Measurements from ENCODE around the gene CARMIL3.
"Not testable (repeated sequence)": the region's sequence is repeated elsewhere in the genome, so short reads cannot be mapped to it uniquely, and the experiment has no call there.

GRCh38 chr14:24029687-24030086 lies 22.1 kb upstream of the CARMIL3 start:
- TF ChIP-seq POLR2AphosphoS5 (IDR thresholded peaks at IDR 0.05; ENCODE audit: borderline replicate concordance, low read depth, low read length); EZH2 (IDR thresholded peaks at IDR 0.05): not testable (repeated sequence)

Measured in SK-N-MC (cell line).